Ascending aorta (tissue), 2 donors: ENCODE data around the gene PDCD1LG2. TPM values are rescaled to one million over a fixed set of nuclear protein-coding genes. Genes with fewer than 3 reads are reported as not detected.

Source experiments
- DNase-seq, 2 donors: peaks; one replicate each; pipeline ENCODE4 v3.0.0-alpha.2; 2019; ENCODE audit warnings: low spot score in 2 of 2
- H3K27ac ChIP-seq, 2 donors: fragments of 200-600 bp; sonication (generic); one replicate each; pipeline ENCODE4 v1.5.1; 2016 to 2017; ENCODE audit warnings: mild to moderate bottlenecking in 1 of 2
- H3K27me3 ChIP-seq: fragments of 200-600 bp; sonication (generic); one replicate; pipeline ENCODE4 v1.5.1; 2017
- H3K36me3 ChIP-seq, 2 donors: fragments of 200-600 bp; sonication (generic); one replicate each; pipeline ENCODE4 v1.5.1; 2016
- H3K4me1 ChIP-seq, 2 donors: fragments of 200-600 bp; sonication (generic); one replicate each; pipeline ENCODE4 v1.5.1; 2016 to 2017; ENCODE audit warnings: mild to moderate bottlenecking in 1 of 2
- H3K4me3 ChIP-seq, 2 donors: fragments of 200-600 bp; sonication (generic); one replicate each; pipeline ENCODE4 v1.5.1; 2016 to 2017; ENCODE audit warnings: mild to moderate bottlenecking in 1 of 2
- H3K9me3 ChIP-seq, 2 donors: fragments of 200-600 bp; sonication (generic); one replicate each; pipeline ENCODE4 v1.5.1; 2016
- intact Hi-C: fragments of 100-400 bp; cut with DNase I; formaldehyde crosslinking; loops from one replicate; pipeline ENCODE4 v1.15.1; 2023
- total RNA-seq: library from RNA; depleted of rRNA; stranded (reverse); fragments of >200 nt; gene quantifications from one replicate; pipeline ENCODE4 v1.1.0, GENCODE V29; 2016
- TF ChIP-seq, protein P1 (sequence below), 3 experiments: fragments of 200-600 bp in 2 of 3; fragments of 450-650 bp in 1 of 3; sonication (generic) in 2 of 3; IDR thresholded peaks; one replicate each; pipeline ENCODE4 v1.5.1; 2016 to 2019; ENCODE audit warnings: antibody characterized with exemption in 3 of 3, mild to moderate bottlenecking in 1 of 3, moderate library complexity in 1 of 3

The PDCD1LG2 gene
- total RNA-seq, 1 donor from 2014 or later = 1.1 TPM

DNA sequence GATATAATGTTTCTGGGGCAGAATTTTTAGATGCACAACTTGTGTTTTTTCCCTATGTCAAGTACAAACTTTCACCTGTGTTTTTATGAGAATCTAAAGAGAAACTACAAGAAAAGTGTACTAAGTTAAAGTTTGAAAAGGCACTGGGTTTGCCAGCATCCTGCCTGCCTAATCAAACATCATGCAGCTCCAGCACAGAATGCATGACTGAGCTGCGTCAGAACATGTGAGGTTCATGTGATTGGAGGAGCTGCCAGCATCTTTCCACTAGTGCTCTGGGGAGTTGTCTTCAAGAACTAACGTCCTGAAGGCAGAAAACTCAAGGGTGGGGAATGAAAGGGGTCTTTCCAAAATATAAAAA lies 72.5 kb downstream of the PDCD1LG2 start:
- TF ChIP-seq, protein P1, sequence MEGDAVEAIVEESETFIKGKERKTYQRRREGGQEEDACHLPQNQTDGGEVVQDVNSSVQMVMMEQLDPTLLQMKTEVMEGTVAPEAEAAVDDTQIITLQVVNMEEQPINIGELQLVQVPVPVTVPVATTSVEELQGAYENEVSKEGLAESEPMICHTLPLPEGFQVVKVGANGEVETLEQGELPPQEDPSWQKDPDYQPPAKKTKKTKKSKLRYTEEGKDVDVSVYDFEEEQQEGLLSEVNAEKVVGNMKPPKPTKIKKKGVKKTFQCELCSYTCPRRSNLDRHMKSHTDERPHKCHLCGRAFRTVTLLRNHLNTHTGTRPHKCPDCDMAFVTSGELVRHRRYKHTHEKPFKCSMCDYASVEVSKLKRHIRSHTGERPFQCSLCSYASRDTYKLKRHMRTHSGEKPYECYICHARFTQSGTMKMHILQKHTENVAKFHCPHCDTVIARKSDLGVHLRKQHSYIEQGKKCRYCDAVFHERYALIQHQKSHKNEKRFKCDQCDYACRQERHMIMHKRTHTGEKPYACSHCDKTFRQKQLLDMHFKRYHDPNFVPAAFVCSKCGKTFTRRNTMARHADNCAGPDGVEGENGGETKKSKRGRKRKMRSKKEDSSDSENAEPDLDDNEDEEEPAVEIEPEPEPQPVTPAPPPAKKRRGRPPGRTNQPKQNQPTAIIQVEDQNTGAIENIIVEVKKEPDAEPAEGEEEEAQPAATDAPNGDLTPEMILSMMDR (IDR thresholded peaks at IDR 0.05) = no peak
- intact Hi-C loops = no loop called here
- H3K27ac ChIP-seq = peak overlapping the region; percentile 66 to 67
- H3K4me3 ChIP-seq = no peak overlapping the region
- no peaks in the 10 kb centered on the region for H3K36me3 ChIP-seq
- H3K9me3 ChIP-seq = no peaks in the 10 kb centered on the region
- H3K27me3 ChIP-seq = no peaks in the 10 kb centered on the region
- peaks cover 0 to 9% of the 10 kb centered on the region in 2 donors for H3K4me1 ChIP-seq
- DNase-seq = no peak

DNA sequence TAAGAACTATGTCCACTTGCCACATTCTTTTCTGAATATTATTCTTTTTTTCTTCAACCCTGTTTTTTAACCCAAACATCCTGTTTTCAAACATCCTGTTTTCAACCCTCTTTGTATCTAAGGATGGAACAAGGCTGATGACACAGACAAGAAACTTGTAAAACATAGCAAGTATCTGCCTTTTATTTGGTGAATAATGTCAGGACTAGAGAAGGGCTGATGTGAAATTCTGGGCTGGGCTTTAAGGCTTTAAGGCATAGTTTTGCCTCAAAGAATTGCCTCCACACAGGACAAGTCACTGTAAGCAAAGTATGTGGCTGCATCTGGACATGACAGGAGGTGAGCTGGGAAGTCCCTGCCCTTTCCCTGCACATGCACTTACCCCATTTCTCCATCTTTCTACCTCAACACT lies 76.1 kb downstream of the PDCD1LG2 start:
- H3K9me3 ChIP-seq = no peaks in the 10 kb centered on the region
- H3K36me3 ChIP-seq = no peaks in the 10 kb centered on the region
- no peak overlapping the region for H3K4me3 ChIP-seq
- no peaks in the 10 kb centered on the region for H3K27me3 ChIP-seq
- TF ChIP-seq, protein P1 (IDR thresholded peaks at IDR 0.05) = no peak
- intact Hi-C loops = no loop called here
- DNase-seq = no peak
- H3K4me1 ChIP-seq = peaks cover 0 to 9% of the 10 kb centered on the region in 2 donors
- H3K27ac ChIP-seq = no peak overlapping the region

DNA sequence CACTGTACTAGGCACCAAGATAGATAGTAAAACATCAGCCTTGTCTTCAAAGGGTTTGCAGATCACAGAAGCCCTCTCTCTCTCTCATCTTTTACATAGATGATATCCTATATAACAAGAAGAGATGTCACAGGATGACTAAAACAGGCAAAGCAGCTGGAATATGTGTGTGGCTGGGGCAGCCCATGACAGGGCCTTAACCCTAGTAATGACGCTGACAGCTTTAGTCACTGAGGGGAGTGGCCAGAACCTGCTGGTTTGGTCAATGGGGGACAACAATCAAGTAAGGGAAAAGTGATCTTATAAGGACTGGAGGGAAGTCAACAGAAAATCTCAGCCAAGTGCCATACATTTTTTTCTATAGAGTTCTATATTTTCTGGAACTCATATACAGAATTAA lies 76.7 kb downstream of the PDCD1LG2 start:
- H3K27me3 ChIP-seq = no peaks in the 10 kb centered on the region
- H3K27ac ChIP-seq = no peak overlapping the region
- peaks cover 0 to 9% of the 10 kb centered on the region in 2 donors for H3K4me1 ChIP-seq
- no peak for DNase-seq
- no peak overlapping the region for H3K4me3 ChIP-seq
- H3K9me3 ChIP-seq = no peaks in the 10 kb centered on the region
- no peaks in the 10 kb centered on the region for H3K36me3 ChIP-seq
- TF ChIP-seq, protein P1 (IDR thresholded peaks at IDR 0.05) = no peak
- intact Hi-C loops = no loop called here

DNA sequence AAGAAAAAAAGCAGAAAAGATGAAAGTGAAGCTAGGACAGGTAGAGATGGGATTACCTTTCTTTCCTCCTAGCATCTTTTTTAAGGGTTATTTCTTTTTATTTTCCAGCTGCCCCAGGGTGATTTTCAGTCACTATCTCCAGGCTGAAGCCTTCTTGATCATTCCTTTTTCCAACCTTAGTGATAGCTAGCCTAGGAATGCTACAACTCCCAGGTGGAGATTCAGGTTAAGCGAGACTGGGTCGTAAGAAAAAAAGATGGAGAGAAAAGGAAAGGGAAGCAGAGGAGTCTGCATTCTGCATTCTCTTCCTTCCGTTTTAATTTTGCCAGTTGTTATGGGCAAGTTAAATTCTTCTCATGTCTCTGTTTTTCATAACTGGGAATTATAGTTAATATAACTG lies 81.9 kb downstream of the PDCD1LG2 start:
- Histone ChIP-seq H3K36me3 (no peaks in the 10 kb centered on the region), H3K27me3 (no peaks in the 10 kb centered on the region), H3K4me1 (peaks cover 0 to 8% of the 10 kb centered on the region in 2 donors), H3K4me3 (no peak overlapping the region), H3K9me3 (no peaks in the 10 kb centered on the region), H3K27ac (no peak overlapping the region)
- DNase-seq = no peak
- TF ChIP-seq, protein P1 (IDR thresholded peaks at IDR 0.05) = no peak
- intact Hi-C loops = loop anchor here (5.0 kb wide), 2 partner anchors 35 to 155 kb away; partner anchors contain the start of gene PLGRKT

DNA sequence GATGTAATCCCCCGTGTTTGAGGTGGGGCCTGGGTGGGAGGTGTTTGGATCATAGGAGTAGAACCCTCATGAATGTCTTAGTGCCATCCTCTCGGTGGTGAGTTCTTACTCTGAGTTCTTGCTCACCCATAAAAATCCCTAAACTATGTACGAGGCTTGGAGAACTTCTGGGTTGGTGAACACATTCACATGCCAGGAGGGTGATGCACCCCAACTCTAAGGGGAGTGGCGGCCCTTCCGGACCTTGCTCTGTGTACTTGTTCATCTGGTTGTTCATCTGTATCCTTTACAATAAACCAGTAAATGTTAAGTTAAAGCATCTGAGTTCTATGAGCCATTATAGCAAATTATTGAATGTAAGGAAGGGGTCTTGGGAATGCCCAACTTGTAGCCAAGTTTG lies 82.6 kb downstream of the PDCD1LG2 start:
- intact Hi-C loops = loop anchor here (5.0 kb wide), 2 partner anchors 36 to 156 kb away; partner anchors contain the start of gene PLGRKT
- Histone ChIP-seq H3K9me3 (no peaks in the 10 kb centered on the region), H3K27me3 (no peaks in the 10 kb centered on the region), H3K4me3 (no peak overlapping the region), H3K27ac (no peak overlapping the region), H3K4me1 (peaks cover 0 to 8% of the 10 kb centered on the region in 2 donors), H3K36me3 (no peaks in the 10 kb centered on the region)
- DNase-seq = no peak
- TF ChIP-seq, protein P1 (IDR thresholded peaks at IDR 0.05) = no peak

DNA sequence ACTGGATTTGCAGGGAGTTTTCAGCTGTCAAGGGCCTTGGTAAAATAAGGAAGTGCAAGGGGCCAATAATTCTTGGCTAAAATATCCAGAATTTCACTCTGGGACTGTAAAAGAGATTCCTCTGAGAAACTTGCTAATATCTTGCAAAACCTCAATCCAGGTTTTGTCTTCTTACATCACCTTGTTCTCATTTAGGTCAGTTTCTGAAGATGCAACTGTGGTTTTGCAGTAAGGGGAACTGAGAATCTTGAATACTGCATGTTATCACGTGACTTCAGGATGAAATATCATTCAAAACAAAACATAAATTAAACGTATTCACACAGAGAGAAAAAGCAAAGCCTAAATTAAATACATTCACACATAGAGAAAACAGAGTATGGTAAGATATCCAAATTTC lies 83.6 kb downstream of the PDCD1LG2 start:
- peaks cover 0 to 8% of the 10 kb centered on the region in 2 donors for H3K4me1 ChIP-seq
- no peak overlapping the region for H3K4me3 ChIP-seq
- H3K36me3 ChIP-seq = no peaks in the 10 kb centered on the region
- no peak for DNase-seq
- TF ChIP-seq, protein P1 (IDR thresholded peaks at IDR 0.05) = no peak
- H3K9me3 ChIP-seq = no peaks in the 10 kb centered on the region
- H3K27ac ChIP-seq = no peak overlapping the region
- intact Hi-C loops = loop anchor here (5.0 kb wide), 2 partner anchors 37 to 157 kb away; partner anchors contain the start of gene PLGRKT
- H3K27me3 ChIP-seq = no peaks in the 10 kb centered on the region
